Measurements from ENCODE around the gene PRIM1. TPM values are rescaled to one million over a fixed set of nuclear protein-coding genes. Genes with fewer than 3 reads are reported as not detected.
"Not testable (repeated sequence)": the region's sequence is repeated elsewhere in the genome, so short reads cannot be mapped to it uniquely, and the experiment has no call there.

Gene PRIM1
- total RNA-seq (2014; rRNA removed; shearing (Covaris generic)), result 11.9 and 25.5 TPM in 2 replicates

- peak; percentile 88 for DNase-seq (ENCODE audit: low spot score)
- in situ Hi-C loops (cut with HindIII; ENCODE audit: low sequenced_read_pairs), result loop anchor here (25.0 kb wide), 1 partner anchor 235 kb away; a partner anchor contains a TSS
Measured at GRCh38 chr12:56751712-56752598, at the start of gene PRIM1. Gene PRIM1, minus strand, starts transcription at chr12:56752323. Its CDS starts 25 bp downstream, at chr12:56752298.

GRCh38 chr12:56800221-56800620 is 48.1 kb upstream of the PRIM1 start:
- in situ Hi-C loops (cut with HindIII; ENCODE audit: low sequenced_read_pairs), result no loop called here
- DNase-seq (ENCODE audit: low spot score), result no peak

GRCh38 chr12:56799345-56799744 is 47.2 kb upstream of the PRIM1 start:
- in situ Hi-C loops (cut with HindIII; ENCODE audit: low sequenced_read_pairs); DNase-seq (ENCODE audit: low spot score): not testable (repeated sequence)

- DNase-seq (ENCODE audit: low spot score); in situ Hi-C loops (cut with HindIII; ENCODE audit: low sequenced_read_pairs): not testable (repeated sequence)
Measured at GRCh38 chr12:56795791-56796190, 43.7 kb upstream of the PRIM1 start.

- in situ Hi-C loops (cut with HindIII; ENCODE audit: low sequenced_read_pairs); DNase-seq (ENCODE audit: low spot score): not testable (repeated sequence)
Measured at GRCh38 chr12:56795046-56795562, 43.0 kb upstream of the PRIM1 start.

GRCh38 chr12:56793124-56793523 is 41.0 kb upstream of the PRIM1 start:
- in situ Hi-C loops (cut with HindIII; ENCODE audit: low sequenced_read_pairs); DNase-seq (ENCODE audit: low spot score): not testable (repeated sequence)

- no peak for DNase-seq (ENCODE audit: low spot score)
- in situ Hi-C loops (cut with HindIII; ENCODE audit: low sequenced_read_pairs), result no loop called here
Measured at GRCh38 chr12:56792678-56793077, 40.6 kb upstream of the PRIM1 start.

GRCh38 chr12:56789429-56789828 is 37.3 kb upstream of the PRIM1 start:
- DNase-seq (ENCODE audit: low spot score); in situ Hi-C loops (cut with HindIII; ENCODE audit: low sequenced_read_pairs): not testable (repeated sequence)

GRCh38 chr12:56787498-56787897 is 35.4 kb upstream of the PRIM1 start:
- in situ Hi-C loops (cut with HindIII; ENCODE audit: low sequenced_read_pairs), result no loop called here
- DNase-seq (ENCODE audit: low spot score), result no peak

- DNase-seq (ENCODE audit: low spot score), result no peak
- in situ Hi-C loops (cut with HindIII; ENCODE audit: low sequenced_read_pairs), result no loop called here
Measured at GRCh38 chr12:56785874-56786273, 33.8 kb upstream of the PRIM1 start.

- in situ Hi-C loops (cut with HindIII; ENCODE audit: low sequenced_read_pairs), result no loop called here
- DNase-seq (ENCODE audit: low spot score), result no peak
Measured at GRCh38 chr12:56785141-56785865, 33.2 kb upstream of the PRIM1 start.

- in situ Hi-C loops (cut with HindIII; ENCODE audit: low sequenced_read_pairs), result no loop called here
- no peak for DNase-seq (ENCODE audit: low spot score)
Measured at GRCh38 chr12:56781726-56782125, 29.6 kb upstream of the PRIM1 start.

- in situ Hi-C loops (cut with HindIII; ENCODE audit: low sequenced_read_pairs), result no loop called here
- no peak for DNase-seq (ENCODE audit: low spot score)
Measured at GRCh38 chr12:56778756-56779155, 26.6 kb upstream of the PRIM1 start.

- in situ Hi-C loops (cut with HindIII; ENCODE audit: low sequenced_read_pairs), result no loop called here
- DNase-seq (ENCODE audit: low spot score), result no peak
Measured at GRCh38 chr12:56776654-56777053, 24.5 kb upstream of the PRIM1 start.

GRCh38 chr12:56775638-56776037 is 23.5 kb upstream of the PRIM1 start:
- DNase-seq (ENCODE audit: low spot score), result no peak
- in situ Hi-C loops (cut with HindIII; ENCODE audit: low sequenced_read_pairs), result no loop called here

GRCh38 chr12:56773113-56773512 is 21.0 kb upstream of the PRIM1 start:
- DNase-seq (ENCODE audit: low spot score), result no peak
- in situ Hi-C loops (cut with HindIII; ENCODE audit: low sequenced_read_pairs), result loop anchor here (25.0 kb wide), 1 partner anchor 214 kb away; a partner anchor contains a TSS

- no peak for DNase-seq (ENCODE audit: low spot score)
- in situ Hi-C loops (cut with HindIII; ENCODE audit: low sequenced_read_pairs), result loop anchor here (25.0 kb wide), 1 partner anchor 215 kb away; a partner anchor contains a TSS
Measured at GRCh38 chr12:56772625-56773024, 20.5 kb upstream of the PRIM1 start.

GRCh38 chr12:56769868-56770267 is 17.7 kb upstream of the PRIM1 start:
- no peak for DNase-seq (ENCODE audit: low spot score)
- in situ Hi-C loops (cut with HindIII; ENCODE audit: low sequenced_read_pairs), result loop anchor here (25.0 kb wide), 1 partner anchor 217 kb away; a partner anchor contains a TSS

- in situ Hi-C loops (cut with HindIII; ENCODE audit: low sequenced_read_pairs), result loop anchor here (25.0 kb wide), 1 partner anchor 219 kb away; a partner anchor contains a TSS
- no peak for DNase-seq (ENCODE audit: low spot score)
Measured at GRCh38 chr12:56768424-56768823, 16.3 kb upstream of the PRIM1 start.

GRCh38 chr12:56766535-56766934 is 14.4 kb upstream of the PRIM1 start:
- DNase-seq (ENCODE audit: low spot score), result no peak
- in situ Hi-C loops (cut with HindIII; ENCODE audit: low sequenced_read_pairs), result loop anchor here (25.0 kb wide), 1 partner anchor 221 kb away; a partner anchor contains a TSS

All from G401 (cell line).